HG03095 (cell line): ENCODE results near the gene RITA1.
"Not testable (repeated sequence)": the region's sequence is repeated elsewhere in the genome, so short reads cannot be mapped to it uniquely, and the experiment has no call there.

Experiments
- ATAC-seq: cut with Tn5 transposase; IDR thresholded peaks from one replicate; pipeline ENCODE4 v1.9.1; 2021; ENCODE audit warnings: moderate library complexity; ENCODE audit not compliant: unreplicated experiment

The RITA1 gene

GRCh38 chr12:113201187-113202177, 16.0 kb downstream of the RITA1 start:
- ATAC-seq, result no peak

GRCh38 chr12:113202300-113203075, 17.0 kb downstream of the RITA1 start:
- ATAC-seq, result no peak

DNA sequence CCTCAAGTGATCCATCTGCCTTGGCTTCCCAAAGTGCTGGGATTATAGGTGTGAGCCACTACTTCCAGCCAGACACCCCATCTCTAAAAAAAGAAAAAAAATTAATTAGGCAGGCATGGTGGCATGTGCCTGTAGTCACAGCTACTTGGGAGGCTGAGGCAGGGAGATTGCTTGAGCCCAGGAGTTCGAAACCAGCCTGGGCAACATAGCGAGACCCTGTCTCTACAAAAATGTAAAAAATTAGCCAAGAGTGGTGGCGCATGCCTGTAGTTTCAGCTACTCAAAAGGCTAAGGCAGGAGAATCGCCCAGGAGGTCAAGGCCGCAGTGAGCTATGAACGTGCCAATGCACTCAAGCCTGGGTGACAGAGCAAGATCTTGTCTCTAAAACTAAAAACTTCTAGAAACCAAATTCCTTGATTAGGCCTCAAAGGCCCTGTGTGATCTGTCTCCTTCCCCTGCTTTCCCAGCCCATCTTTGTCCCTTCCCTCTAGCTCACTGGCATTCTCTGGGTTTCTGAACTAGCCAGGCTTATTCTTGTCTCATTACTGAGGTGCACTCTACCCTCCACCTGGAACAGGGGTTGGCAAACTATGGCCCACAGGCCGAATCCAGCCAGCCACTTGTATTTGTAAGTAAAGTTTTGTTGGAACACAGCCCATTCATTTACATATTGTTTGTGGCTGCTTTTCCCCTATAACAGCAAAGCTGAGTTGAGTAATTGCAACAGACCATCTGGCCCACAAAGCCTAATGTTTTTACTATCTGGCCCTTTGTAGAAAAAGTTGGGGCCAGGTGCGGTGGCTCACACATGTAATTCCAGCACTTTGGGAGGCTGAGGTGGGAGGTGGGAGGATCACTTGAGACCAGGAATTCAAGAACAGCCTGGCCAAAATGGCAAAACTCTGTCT, 18.6 kb downstream of the RITA1 start:
- no peak for ATAC-seq

- no peak for ATAC-seq
Observed at GRCh38 chr12:113204804-113205203, 19.3 kb downstream of the RITA1 start.

- ATAC-seq, result not testable (repeated sequence)
Observed at GRCh38 chr12:113206802-113207201, 21.3 kb downstream of the RITA1 start.

DNA sequence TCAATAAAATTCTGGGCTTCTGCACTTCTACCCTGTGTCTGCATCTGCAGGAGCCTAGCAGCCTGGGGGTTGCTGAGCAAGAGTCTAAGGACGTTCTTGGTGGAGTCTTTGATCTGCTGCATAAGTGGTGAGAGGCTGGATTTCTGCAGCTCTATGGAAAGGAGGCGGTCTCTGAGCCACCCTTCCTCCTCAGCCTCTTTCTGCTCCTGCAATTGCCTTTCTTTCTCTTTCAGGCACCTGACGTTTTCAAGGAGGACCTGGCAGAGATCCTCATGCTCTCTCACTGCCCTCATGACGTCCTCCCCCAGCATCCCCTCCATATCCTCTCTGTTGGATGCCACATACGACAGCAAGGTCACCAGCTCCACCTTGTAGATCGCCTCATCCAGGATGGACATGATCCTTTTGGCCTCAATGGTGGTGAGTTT, 22.1 kb downstream of the RITA1 start:
- ATAC-seq, result no peak

DNA sequence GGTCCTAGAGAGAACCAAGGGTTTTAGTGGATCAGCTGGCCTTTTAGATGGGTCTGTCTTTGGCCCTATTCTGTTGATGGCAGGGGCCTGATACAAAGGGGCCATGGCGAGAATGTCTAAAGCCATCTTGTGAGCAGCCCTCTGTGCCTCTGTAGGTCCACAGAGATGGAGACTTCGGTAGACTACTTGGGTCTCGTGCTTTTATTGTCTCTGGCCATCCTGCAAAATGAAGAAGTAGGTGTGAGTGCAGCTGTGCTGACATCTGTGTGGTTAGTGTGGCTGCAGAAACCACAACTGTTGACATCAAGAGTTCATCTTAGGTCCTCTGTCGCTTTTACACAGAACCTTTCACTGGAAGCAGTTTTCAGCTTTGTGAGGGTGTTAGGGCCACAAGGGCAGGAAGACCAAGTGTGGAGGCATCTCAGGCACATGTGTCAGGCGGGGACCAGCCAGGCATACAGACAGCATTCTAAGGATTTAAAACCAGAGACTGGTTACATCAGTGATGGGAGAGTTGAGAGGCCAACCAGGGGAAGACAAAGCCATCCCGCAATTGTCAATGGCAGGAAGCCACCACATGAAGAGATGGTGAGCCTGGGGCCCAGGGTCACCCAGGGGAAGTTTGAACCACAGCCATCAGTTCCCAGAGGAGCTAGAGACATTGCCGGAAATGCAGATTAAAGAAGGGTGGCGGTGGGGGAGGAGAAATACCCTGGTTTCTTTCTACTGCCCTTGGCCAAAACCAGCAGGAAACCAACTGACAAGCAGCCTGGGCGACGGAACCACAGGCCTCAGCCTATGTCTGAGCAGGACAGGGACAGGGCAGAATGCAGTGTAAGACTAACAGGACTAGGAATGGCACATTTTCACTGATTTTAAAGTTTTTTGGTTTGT, 22.8 kb downstream of the RITA1 start:
- peak; percentile 84 for ATAC-seq

- no peak for ATAC-seq
Observed at GRCh38 chr12:113211160-113211559, 25.6 kb downstream of the RITA1 start.

DNA sequence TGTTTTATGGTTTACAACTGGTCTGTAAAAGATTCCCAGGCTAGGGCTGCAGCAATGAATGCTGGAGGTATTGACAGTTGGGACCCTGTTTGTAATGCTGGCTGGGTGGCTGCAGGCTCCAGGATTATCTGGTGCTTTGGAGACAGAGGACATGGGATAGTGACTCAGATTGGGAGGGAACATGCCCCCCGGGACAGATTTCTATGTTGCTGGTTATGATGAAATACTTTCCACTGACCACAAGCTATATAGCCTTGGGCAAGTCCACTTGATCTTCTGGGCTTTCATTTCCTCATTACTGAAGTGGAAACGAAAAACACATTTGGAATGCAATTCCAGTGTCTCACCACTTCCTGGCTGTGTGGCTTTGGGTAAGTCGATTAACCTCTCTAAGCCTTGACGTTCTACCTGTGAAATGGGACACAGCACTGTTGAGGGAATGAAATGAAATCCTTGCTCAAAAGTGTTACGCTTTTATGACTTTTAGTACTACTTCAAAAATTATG, 29.4 kb downstream of the RITA1 start:
- no peak for ATAC-seq

GRCh38 chr12:113216027-113216426, 30.5 kb downstream of the RITA1 start:
- ATAC-seq, result no peak

- ATAC-seq, result peak; percentile 1
Observed at GRCh38 chr12:113220593-113221180, 35.2 kb downstream of the RITA1 start.

- ATAC-seq, result peak; percentile 91
Observed at GRCh38 chr12:113221181-113221996, 35.9 kb downstream of the RITA1 start, which contains the start of gene TPCN1. TPCN1 (plus strand) TSS chr12:113221464; CDS start chr12:113226853, 5,389 bp downstream.

GRCh38 chr12:113221997-113222729, 36.6 kb downstream of the RITA1 start:
- no peak for ATAC-seq

DNA sequence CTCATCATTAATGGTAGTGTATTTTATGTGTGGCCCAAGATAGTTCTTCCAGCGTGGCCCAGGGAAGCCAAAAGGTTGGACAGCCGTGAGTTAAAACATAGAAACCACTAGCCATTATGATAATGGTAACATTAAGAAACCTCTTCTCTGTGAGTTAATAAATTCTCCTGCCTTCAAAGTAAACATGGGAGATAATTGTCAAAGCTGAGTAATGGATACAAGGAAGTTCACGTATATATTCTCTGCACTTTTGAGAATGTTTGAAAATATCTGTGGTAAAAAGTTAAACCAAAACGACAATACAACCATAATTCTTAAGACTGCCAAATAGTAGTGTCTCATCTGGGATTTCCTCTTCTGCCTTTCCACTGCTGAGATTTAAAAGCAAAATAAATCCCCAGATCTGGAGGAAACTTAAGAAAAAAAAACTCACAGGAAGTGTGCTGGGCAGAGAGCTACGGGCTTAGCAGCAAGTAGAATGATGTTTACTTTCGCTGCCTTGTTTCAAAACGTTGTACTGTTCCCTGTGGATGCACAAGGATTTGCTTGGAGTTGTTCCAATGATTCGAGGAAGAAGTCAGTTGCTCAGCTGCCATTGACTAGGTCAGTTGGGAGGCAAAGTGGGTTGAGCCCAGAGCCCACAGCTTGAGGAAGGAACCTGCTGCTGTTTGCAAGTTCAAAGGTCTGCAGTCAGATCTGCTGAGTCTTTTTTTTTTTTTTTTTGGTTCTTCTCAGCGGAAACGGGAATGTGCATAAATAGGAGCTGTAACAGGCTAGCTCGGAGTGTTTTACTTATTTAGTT, 37.4 kb downstream of the RITA1 start:
- ATAC-seq, result no peak

DNA sequence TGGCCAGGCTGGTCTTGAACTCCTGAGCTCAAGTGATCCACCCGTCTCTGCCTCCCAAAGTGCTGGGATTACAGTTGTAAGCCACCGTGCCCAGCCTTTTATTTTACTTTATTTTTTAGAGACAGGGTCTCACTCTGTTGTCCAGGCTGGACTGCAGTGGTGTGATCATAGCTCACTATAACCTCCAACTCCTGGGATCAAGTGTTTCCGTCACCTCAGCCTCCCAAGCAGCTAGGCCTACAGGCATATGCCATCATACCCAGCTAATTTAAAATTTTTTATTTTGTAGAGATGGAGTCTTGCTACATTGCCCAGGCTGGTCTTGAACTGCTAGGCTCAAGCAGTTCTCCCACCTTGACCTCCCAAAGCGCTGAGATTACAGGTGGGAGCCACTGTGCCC, 39.4 kb downstream of the RITA1 start:
- ATAC-seq, result no peak

GRCh38 chr12:113226696-113227568, 41.4 kb downstream of the RITA1 start:
- ATAC-seq, result no peak
